ENCODE data around the gene C16orf86. TPM values are rescaled to one million over a fixed set of nuclear protein-coding genes. Genes with fewer than 3 reads are reported as not detected.

The C16orf86 gene
- total RNA-seq, 1 experiment from 2014 or later, result 4.9 TPM

DNA sequence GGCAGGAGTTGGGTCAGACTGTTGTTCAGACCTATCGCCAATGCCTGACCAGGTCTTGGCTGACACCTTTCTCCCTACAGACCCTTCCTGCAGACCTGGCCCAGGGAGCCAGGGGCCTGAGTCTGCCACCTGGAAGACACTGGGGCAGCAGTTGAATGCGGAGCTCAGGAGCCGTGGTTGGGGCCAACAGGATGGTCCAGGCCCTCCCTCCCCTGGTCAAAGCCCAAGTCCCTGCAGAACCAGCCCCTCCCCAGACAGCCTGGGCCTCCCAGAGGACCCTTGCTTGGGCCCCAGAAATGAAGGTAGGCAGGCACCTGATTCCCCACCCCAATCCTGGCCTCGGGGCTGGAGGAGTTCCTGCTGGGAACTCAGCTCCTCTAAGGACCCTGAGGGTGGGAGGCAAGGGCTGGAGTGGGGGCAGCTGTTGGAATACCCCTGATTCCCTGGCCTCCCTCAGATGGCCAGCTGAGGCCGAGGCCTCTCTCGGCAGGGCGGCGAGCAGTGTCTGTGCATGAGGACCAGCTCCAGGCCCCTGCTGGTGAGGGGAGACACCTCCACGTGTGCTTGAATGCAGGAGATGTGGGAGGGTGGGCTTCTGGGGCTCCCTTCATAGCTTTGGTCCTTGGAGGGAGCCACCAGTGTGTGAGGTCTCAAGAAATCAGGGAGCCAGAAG, 10.1 kb upstream of the C16orf86 start:
- no peak overlapping the region for H3K4me3 Mint-ChIP-seq
- 0 out of 2 replicates have a peak, but pooled peaks cover 4% of the 10 kb centered on the region for H3K36me3 Mint-ChIP-seq
- ATAC-seq (no peak), DNase-seq (ENCODE audit: low spot score) (no peak)
- no peak overlapping the region for H3K27ac Mint-ChIP-seq
- ChIA-PET CTCF (interaction anchor here (1.1 kb wide), 1 partner anchor 135 kb away, joined by 3 read pairs; no protein-coding TSS in a partner anchor), POLR2A (no interaction called here)
- H3K9me3 Mint-ChIP-seq, result no peaks in the 10 kb centered on the region
- H3K4me1 Mint-ChIP-seq, result peaks cover 13% of the 10 kb centered on the region
- TF ChIP-seq TEAD1 (CRISPR knock-in tag; IDR thresholded peaks at IDR 0.05) (no peak), FOXK1 (CRISPR knock-in tag; IDR thresholded peaks at IDR 0.05) (no peak), NFE2L1 (CRISPR knock-in tag; IDR thresholded peaks at IDR 0.05) (no peak), MYBL2 (CRISPR knock-in tag; IDR thresholded peaks at IDR 0.05) (no peak), ZNF671 (CRISPR knock-in tag; IDR thresholded peaks at IDR 0.05) (no peak)
- TF ChIP-seq, protein P1, sequence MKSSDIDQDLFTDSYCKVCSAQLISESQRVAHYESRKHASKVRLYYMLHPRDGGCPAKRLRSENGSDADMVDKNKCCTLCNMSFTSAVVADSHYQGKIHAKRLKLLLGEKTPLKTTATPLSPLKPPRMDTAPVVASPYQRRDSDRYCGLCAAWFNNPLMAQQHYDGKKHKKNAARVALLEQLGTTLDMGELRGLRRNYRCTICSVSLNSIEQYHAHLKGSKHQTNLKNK (CRISPR knock-in tag; IDR thresholded peaks at IDR 0.05), result no peak
- TF ChIP-seq, protein P2, sequence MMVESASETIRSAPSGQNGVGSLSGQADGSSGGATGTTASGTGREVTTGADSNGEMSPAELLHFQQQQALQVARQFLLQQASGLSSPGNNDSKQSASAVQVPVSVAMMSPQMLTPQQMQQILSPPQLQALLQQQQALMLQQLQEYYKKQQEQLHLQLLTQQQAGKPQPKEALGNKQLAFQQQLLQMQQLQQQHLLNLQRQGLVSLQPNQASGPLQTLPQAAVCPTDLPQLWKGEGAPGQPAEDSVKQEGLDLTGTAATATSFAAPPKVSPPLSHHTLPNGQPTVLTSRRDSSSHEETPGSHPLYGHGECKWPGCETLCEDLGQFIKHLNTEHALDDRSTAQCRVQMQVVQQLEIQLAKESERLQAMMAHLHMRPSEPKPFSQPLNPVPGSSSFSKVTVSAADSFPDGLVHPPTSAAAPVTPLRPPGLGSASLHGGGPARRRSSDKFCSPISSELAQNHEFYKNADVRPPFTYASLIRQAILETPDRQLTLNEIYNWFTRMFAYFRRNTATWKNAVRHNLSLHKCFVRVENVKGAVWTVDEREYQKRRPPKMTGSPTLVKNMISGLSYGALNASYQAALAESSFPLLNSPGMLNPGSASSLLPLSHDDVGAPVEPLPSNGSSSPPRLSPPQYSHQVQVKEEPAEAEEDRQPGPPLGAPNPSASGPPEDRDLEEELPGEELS (CRISPR knock-in tag; IDR thresholded peaks at IDR 0.05), result no peak
- TF ChIP-seq, protein P3, sequence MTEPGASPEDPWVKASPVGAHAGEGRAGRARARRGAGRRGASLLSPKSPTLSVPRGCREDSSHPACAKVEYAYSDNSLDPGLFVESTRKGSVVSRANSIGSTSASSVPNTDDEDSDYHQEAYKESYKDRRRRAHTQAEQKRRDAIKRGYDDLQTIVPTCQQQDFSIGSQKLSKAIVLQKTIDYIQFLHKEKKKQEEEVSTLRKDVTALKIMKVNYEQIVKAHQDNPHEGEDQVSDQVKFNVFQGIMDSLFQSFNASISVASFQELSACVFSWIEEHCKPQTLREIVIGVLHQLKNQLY (CRISPR knock-in tag; IDR thresholded peaks at IDR 0.05), result no peak
- TF ChIP-seq, protein P4, sequence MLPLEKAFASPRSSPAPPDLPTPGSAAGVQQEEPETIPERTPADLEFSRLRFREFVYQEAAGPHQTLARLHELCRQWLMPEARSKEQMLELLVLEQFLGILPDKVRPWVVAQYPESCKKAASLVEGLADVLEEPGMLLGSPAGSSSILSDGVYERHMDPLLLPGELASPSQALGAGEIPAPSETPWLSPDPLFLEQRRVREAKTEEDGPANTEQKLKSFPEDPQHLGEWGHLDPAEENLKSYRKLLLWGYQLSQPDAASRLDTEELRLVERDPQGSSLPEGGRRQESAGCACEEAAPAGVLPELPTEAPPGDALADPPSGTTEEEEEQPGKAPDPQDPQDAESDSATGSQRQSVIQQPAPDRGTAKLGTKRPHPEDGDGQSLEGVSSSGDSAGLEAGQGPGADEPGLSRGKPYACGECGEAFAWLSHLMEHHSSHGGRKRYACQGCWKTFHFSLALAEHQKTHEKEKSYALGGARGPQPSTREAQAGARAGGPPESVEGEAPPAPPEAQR (CRISPR knock-in tag; IDR thresholded peaks at IDR 0.05), result no peak
- TF ChIP-seq, protein P5, sequence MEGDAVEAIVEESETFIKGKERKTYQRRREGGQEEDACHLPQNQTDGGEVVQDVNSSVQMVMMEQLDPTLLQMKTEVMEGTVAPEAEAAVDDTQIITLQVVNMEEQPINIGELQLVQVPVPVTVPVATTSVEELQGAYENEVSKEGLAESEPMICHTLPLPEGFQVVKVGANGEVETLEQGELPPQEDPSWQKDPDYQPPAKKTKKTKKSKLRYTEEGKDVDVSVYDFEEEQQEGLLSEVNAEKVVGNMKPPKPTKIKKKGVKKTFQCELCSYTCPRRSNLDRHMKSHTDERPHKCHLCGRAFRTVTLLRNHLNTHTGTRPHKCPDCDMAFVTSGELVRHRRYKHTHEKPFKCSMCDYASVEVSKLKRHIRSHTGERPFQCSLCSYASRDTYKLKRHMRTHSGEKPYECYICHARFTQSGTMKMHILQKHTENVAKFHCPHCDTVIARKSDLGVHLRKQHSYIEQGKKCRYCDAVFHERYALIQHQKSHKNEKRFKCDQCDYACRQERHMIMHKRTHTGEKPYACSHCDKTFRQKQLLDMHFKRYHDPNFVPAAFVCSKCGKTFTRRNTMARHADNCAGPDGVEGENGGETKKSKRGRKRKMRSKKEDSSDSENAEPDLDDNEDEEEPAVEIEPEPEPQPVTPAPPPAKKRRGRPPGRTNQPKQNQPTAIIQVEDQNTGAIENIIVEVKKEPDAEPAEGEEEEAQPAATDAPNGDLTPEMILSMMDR (IDR thresholded peaks at IDR 0.05), result no peak
- TF ChIP-seq, protein P6, sequence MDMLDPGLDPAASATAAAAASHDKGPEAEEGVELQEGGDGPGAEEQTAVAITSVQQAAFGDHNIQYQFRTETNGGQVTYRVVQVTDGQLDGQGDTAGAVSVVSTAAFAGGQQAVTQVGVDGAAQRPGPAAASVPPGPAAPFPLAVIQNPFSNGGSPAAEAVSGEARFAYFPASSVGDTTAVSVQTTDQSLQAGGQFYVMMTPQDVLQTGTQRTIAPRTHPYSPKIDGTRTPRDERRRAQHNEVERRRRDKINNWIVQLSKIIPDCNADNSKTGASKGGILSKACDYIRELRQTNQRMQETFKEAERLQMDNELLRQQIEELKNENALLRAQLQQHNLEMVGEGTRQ (CRISPR knock-in tag; IDR thresholded peaks at IDR 0.05), result no peak
- TF ChIP-seq, protein P7, sequence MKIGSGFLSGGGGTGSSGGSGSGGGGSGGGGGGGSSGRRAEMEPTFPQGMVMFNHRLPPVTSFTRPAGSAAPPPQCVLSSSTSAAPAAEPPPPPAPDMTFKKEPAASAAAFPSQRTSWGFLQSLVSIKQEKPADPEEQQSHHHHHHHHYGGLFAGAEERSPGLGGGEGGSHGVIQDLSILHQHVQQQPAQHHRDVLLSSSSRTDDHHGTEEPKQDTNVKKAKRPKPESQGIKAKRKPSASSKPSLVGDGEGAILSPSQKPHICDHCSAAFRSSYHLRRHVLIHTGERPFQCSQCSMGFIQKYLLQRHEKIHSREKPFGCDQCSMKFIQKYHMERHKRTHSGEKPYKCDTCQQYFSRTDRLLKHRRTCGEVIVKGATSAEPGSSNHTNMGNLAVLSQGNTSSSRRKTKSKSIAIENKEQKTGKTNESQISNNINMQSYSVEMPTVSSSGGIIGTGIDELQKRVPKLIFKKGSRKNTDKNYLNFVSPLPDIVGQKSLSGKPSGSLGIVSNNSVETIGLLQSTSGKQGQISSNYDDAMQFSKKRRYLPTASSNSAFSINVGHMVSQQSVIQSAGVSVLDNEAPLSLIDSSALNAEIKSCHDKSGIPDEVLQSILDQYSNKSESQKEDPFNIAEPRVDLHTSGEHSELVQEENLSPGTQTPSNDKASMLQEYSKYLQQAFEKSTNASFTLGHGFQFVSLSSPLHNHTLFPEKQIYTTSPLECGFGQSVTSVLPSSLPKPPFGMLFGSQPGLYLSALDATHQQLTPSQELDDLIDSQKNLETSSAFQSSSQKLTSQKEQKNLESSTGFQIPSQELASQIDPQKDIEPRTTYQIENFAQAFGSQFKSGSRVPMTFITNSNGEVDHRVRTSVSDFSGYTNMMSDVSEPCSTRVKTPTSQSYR (CRISPR knock-in tag; IDR thresholded peaks at IDR 0.05), result no peak
- peaks cover 37% of the 10 kb centered on the region for H3K27me3 Mint-ChIP-seq (ENCODE audit: low read depth)

DNA sequence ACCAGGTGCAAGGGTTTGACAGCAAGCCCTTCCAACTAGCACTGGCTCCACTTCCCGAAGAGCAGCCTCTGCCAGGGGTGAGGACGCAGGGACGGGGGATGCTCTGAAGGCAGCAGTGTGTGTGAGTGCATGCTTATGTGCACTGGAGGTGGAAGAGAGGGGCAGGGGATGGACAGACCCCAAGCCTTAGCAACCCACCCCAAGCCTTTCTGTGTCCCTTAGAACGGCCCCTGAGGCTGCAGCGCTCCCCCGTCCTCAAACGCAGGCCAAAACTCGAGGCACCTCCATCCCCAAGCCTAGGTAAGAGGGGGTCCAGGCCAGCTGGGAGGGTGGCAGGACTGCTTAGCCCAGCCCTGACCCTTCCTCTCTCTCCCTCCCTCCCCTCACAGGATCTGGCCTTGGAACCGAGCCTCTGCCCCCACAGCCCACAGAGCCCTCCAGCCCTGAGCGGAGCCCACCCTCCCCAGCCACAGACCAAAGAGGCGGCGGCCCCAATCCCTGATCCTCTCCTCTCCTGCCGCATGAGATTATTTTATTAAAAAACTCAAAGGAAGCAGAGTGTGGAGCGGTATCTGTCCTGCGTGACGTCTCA, 9.5 kb upstream of the C16orf86 start:
- no peak overlapping the region for H3K4me3 Mint-ChIP-seq
- H3K36me3 Mint-ChIP-seq, result 0 out of 2 replicates have a peak, but pooled peaks cover 4% of the 10 kb centered on the region
- H3K9me3 Mint-ChIP-seq, result no peaks in the 10 kb centered on the region
- H3K4me1 Mint-ChIP-seq, result peaks cover 17% of the 10 kb centered on the region
- H3K27me3 Mint-ChIP-seq (ENCODE audit: low read depth), result peaks cover 30% of the 10 kb centered on the region
- ATAC-seq (no peak), DNase-seq (ENCODE audit: low spot score) (no peak)
- ChIA-PET CTCF (interaction anchor here (1.1 kb wide), 1 partner anchor 136 kb away, joined by 3 read pairs; no protein-coding TSS in a partner anchor), POLR2A (no interaction called here)
- TF ChIP-seq FOXP1 (CRISPR knock-in tag; IDR thresholded peaks at IDR 0.05; ENCODE audit: borderline replicate concordance), result no peak
- TF ChIP-seq, protein P8, sequence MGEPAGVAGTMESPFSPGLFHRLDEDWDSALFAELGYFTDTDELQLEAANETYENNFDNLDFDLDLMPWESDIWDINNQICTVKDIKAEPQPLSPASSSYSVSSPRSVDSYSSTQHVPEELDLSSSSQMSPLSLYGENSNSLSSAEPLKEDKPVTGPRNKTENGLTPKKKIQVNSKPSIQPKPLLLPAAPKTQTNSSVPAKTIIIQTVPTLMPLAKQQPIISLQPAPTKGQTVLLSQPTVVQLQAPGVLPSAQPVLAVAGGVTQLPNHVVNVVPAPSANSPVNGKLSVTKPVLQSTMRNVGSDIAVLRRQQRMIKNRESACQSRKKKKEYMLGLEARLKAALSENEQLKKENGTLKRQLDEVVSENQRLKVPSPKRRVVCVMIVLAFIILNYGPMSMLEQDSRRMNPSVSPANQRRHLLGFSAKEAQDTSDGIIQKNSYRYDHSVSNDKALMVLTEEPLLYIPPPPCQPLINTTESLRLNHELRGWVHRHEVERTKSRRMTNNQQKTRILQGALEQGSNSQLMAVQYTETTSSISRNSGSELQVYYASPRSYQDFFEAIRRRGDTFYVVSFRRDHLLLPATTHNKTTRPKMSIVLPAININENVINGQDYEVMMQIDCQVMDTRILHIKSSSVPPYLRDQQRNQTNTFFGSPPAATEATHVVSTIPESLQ (CRISPR knock-in tag; IDR thresholded peaks at IDR 0.05), result no peak
- no peak for TF ChIP-seq IRF2 (CRISPR knock-in tag; IDR thresholded peaks at IDR 0.05; ENCODE audit: borderline replicate concordance, low read depth)
- TF ChIP-seq, protein P2 (CRISPR knock-in tag; IDR thresholded peaks at IDR 0.05), result no peak
- no peak for TF ChIP-seq ZNF121 (CRISPR knock-in tag; IDR thresholded peaks at IDR 0.05)
- H3K27ac Mint-ChIP-seq, result no peak overlapping the region

Data from WTC11 (cell line).